NCI-H1105 treated with DMSO at 0.1 percent for 48 hours (cell line): ENCODE data around the gene C3.

Experiments
- DNase-seq: peaks from one replicate; lab custom pipeline; 2025; lab: John Stamatoyannopoulos, UW

Gene C3

DNA sequence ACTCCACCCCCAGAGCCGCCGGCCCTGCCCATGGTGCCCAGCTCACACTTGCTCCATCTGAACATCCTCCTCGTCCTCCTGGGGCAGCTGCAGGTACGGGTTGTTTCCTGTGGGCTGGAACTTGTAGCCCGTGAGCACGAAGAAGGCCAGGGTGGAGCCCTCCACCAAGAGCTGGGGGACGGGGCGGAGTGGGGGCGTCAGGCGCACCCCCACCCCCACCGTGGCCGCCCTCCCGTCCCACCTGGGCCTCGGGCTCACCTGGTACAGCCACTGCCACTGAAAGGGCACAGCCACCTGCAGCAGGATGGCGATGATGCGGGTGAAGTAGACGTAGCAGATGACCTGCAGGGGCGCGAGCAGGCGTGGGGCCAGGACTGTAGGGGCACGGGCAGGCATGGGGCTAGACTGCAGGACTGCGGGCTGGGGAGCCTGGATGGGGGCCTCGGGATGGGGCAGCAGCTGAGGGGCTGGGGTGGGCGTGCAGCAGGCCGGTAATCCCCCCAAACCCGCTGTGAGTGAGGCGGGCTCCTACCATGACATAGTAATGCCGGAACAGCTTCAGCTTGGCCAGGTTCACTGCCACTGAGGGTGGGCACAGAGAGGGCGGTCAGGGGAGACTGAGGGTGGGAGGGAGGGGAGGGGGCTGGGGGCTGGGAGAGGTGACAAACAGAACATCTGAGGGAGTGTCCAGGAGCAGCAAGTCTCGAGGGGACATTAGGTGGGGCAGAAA is 10.7 kb upstream of the C3 start:
- no peak for DNase-seq

DNA sequence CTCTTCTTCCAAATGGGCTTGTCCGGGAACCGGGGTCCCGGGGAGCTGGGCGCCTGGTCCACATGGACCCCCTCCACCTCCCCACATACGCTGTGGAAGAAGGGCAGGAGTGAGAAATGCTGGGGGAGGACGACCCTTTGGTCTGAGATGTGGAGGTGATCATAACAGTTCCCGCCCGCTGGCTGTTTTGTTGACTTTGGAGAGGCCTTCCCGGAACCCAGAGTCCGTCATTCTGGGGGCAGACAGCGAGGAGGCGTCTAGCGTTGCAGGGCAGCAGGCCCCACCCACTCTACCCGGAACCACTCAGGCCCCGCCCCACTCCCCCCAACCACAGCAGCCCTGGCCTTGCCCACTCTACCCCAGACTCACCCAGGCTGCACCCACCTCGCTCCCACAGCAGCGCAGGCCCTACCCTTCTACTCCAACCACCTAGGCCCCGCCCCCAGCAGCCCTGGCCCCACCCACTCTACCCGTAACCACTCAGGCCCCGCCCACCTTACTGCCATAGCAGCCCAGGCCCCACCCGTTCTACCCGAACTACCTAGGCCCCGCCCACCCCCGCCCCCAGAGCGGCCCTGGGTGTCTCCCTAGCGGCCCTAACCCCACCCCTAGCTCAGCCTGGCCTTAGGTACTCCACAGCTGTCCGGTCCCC is 9.8 kb upstream of the C3 start:
- no peak for DNase-seq

DNA sequence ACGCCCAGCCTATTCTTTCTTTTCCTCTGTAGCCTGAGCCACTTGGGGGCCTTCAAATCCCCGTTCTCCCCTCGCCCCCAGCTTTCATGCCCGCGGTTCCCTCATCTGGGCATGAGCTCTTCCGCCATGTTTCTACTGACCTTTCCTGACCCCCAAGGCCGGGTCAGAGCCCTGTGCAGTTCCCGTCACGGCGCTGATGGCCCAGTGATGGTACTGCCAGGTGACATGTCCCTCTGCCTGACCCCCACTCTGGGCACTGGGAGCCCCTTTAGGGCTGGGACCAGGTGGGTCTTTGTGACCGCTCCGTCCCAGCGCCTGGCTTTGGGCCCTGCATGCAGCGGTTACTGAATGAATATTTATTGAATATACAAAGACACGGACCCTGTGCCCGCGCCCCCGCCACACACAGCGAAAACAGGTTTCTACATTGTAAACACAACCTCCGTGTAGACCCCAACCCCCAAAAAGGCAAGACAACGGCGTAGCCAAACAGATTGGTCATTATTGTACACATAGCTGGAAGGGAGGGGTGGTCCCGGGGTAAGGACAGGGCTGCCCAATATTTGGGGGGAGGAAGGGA is 9.2 kb upstream of the C3 start:
- no peak for DNase-seq

DNA sequence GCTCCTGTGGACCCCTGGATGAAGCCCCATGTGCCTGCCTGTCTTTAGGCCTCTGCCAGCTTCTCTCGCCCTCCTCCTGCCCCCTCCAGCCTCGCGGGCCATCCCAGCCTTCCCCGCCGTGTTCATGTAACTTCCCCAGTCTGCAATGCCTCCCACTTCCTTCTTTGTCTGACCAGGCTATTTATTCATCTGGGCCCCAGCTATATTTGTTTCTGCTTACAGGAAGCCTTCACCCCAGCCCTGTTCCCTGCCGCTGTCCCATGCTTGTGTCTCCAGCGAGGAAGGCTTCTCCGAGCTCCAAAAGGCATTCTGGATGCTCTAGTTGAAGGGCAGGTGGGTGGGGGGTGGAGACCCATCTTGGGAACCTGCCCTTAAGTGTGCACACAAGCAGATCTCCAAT is 7.9 kb upstream of the C3 start:
- DNase-seq, result no peak

DNA sequence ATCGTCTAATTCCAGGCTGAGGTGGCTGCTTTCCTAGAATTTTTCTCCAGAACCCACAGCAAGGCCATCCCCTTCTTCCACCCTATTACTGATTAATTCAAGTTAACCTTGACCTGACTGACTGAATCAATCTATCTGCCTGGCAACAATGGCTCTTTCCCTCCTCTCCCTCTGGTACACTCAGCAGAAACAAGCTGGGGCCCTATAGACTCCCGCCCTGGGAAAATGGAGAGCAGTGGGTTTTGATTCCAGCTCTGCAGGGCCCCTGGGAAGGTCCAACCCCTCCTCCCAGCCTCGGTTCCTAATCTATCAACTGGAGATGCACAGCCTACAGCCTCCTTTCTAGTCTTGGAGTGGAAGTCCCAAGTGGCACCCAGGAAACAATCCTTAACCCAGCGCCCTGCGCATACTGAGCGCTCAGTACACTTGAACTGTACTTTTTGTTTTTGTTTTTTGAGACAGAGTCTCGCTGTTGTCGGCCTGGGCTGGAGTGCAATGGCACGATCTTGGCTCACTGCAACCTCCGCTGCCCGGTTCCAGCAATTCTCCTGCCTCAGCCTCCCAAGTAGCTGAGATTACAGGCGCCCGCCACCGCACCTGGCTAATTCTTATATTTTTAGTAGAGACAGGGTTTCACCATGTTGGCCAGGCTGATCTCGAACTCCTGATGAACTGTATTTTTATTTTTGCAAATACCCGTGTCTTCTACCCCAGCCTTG is 5.2 kb upstream of the C3 start:
- DNase-seq, result no peak

DNA sequence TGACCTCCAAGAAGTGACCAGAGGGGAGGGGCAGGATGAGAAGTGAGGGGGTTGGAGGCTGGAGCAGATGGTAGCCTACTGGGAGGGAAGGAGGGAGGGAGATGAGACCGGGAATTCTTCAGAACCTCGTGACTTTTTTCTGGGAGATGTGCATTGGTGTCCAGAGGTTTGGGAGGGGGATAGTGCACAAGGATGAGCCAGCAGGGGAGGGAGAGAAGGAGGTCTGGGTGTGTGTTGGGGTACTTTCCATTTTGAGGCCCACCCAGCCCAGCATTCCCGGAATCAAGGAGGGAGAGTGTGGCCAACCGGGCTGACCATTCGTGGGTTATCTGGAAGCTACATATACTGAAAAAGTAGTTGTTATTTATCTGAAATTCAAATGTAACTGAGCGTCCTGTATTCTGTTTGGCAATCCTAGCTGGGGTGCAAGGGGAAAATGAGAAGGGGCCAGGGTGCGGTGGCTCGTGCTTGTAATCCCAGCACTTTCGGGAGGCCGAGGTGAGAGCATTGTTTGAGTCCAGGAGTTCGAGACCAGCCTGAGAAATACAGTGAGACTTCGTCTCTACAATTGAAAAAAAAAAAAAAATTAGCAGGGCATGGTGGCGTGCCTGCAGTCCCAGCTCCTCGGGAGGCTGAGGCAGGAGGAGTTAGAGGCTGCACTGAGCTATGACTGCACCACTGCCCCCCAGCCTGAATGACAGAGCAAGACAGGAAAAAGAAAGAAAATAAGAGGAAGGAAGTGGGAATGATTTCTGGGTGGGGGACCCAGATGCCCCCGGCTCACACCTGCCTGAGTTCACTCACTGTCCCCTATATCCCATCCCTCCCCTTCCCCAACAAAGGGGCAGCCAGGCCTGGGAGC is 4.4 kb upstream of the C3 start:
- DNase-seq, result no peak

DNA sequence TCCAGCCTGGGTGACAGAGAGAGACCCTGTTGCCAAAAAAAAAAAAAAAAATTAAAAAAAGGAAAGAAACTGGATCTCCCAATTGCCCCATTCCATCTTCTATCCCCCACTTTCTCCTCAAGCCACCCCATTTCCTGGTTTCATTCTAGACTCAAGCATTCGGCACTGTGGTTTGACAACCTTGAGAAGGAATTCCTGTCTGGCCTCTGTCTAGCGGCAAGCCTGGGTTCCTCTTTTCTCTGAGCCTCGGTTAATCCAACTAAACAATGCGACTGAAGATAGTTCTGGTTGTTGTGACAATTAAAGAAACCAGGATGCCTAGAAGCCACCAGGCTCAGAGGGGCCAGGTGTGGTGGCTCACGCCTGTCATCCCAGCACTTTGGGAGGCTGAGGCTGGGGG is 3.3 kb upstream of the C3 start:
- DNase-seq, result no peak

DNA sequence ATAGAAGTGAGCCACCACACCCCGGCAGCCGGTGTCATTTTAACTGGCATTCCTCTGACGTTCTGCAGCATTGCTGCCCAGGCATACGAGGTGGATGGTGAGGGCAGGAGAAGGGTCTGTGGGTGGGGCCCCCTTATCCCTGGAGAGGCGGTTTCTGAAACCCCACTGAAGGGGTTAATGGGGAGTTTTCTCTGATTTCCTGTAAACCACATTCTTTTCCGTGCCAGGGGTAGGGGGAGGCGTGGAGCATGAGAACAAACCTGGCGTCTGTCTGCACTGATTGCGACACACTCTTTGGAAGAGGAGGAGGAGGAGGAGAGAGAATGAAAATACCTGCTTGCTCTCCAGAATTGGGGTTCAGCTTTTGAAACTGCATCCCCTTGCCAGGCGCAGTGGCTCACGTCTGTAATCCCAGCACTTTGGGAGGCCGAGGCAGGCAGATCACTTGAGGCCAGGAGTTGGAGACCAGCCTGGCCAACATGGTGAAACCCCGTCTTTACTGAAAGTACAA is 2.7 kb upstream of the C3 start:
- no peak for DNase-seq

DNA sequence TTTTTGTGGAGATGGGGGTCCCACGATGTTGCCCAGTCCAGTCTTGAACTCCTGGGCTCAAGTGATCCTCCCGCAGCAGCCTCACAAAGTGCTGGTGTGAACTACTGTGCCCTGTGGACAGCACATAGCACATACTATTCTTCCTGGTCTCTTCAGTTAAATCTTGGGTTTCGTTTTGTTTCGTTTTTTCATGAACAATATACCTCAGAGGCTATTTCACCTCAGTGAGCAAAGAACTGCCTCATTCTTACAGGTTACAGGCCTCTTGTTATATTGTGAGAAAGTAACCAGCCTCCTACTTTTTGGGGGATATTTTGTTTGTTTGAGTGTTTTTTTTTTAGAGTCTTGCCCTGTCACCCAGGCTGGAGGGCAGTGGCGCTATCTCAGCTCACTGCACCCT is 1.3 kb upstream of the C3 start:
- DNase-seq, result no peak

DNA sequence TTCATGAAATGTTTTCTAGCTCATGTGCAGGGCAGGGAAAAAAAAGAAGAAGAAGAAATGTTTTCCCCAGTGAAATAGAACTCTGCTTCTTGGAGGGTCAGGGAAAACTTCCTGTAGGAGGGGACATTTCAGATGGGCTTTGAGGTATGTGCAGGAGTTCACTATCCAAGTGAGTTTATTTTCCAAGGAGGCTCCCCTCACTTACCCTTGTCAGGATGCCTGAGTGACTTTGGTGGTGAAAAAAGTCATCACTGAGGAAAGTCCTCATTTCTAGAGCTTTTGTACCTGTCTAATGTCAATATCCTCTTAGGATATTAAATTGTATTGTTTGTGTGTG is 656 bp upstream of the C3 start:
- DNase-seq, result no peak

DNA sequence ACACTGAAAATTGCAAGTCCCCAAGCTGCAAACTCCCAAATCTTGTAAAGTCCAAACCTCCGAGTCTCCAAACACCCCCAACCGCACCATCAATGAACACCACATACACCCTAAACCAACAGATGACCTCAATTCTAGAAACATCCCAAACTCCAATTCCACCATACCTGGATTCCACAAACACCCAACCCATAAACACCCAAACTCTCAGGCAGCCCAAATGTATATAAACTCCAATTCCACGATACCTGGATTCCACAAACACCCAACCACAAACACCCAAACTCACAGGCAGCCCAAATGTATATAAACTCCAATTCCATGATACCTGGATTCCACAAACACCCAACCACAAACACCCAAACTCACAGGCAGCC is 470 bp downstream of the C3 start:
- no peak for DNase-seq

DNA sequence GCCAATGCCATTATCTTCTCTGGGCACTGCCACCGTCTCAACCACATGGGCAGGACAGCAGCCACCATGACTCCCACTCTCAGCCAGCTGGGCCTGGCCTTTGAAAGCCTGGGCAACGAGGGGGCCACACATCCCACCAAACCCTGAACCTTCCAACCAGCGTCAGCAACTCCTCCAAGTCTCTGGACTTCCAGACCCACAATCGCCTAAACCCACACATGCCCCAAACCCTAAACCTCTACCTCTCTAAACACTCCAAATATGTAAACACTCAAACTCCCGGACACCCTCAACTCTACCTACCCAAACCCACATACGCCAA is 949 bp downstream of the C3 start:
- no peak for DNase-seq

DNA sequence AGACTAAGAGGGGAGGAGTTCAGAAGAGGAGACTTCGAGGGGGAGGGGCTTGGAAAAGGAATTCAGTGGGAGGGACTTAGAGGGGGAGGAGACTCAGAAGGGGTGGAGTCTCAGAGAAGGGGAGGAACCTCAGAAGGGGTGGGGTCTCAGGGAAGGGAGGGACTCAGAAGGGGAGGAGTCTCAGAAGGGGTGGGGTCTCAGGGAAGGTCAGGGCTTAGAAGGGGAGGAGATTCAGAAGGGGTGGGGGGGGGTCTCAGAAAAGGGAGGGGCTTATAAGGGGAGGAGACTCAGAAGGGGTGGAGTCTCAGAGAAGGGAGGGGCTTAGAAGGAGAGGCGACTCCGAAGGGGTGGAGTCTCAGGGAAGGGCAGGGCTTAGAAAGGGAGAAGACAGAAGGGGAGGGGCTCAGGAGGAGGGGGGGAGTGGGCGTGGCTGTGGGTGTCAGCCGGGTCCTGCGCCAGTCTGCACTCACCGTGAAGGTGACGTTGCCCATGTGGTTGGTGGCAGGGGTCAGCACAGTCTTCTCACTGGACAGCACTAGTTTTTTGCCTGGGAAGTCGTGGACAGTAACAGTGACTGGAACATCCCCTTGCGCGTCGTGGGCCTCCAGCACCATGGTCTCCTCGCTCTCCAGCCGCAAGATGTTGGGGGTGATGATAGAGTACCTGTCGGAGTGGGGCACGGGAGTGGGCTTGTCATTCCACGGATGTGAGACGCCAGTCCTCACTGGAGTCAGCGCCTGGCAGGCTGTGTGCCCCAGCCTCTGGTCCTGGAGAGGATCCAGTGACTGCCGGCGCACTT is 1.5 kb downstream of the C3 start:
- no peak for DNase-seq

DNA sequence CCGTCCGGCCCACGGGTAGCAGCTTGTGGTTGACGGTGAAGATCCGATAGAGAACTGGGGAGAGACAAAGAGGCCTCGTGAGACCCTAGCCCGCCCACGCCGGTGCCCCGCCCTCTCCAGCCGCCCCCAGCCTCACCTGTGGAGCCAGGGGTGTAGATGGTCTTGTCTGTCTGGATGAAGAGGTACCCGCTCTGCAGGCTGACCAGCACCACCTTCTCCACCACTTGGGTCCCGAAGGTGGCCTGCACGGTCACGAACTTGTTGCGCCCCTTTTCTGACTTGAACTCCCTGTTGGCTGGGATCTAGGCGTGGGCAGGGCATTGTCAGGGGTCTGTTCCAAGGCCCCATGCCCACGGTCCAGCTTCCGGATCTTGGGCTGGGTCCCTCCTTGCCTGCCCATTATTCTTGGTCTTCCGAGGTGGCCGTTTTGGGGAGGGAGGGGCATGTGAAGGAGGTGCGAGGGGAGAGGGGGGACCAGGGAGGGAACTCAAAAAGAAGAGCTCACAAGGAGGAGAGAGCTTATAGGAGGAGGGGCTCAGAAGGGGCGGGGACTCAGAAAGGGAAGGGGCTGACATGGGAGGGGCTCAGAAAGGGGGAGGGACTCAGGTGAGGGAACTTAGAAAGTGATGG is 2.2 kb downstream of the C3 start:
- DNase-seq, result no peak

DNA sequence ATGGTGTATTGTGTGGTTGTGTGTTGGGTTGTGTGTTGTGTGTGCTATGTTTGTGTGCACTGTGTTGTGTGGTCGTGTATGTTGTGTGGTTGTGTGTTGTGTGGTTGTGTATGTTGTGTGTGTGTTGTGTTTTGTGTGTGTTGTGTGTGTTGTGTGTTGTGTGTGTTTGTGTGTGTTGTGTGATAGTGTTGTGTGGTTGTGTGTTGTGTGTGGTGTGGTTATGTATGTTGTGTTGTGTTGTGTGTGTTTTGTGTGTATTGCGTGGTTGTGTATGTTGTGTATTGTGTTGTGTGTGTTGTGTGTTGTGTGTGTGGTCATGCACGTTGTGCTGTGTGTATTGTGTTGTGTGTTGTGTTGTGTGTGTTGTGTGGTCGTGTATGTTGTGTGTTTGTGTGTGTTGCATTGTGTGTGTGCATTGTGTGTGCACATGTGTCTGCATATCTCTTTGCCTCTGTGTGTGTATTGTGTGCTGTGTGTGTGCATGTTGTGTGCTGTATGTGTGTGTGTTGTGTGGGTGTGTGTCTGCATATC is 2.9 kb downstream of the C3 start:
- no peak for DNase-seq

DNA sequence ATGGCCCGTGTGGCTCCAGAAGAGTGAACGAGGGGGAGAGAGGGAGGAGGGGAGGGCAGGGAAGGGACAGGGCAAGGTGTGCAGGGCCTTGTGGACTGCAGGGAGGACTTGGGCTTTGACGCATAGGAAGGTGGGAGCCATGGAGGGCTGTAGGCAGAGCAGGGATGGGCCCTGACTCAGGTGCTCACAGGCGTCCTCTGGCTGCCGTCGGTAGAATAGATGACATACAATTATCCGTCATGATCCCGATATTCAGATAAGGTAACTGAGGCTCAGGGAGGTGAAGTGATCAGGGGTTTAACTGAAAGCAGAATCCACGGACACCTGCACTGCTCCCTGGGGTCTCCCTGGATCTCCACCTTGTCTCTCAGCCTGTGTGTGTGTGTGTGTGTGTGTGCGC is 3.4 kb downstream of the C3 start:
- no peak for DNase-seq

DNA sequence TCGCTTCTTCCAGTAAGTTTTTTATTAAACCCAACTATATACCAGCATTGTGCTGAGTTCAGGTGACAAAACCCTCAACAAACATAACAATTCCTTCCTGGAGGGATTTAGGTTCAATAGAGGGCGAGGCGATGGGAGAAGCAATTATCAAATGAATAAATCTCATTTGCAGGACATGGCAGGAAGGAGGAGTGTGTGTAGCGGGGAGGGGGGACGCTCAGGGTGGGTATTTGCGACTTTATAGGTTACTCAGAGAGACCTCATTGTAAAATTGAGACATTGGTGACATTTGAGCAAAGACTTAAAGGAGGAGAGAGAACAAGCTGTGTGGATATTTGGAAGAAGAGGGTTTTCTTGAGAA is 3.9 kb downstream of the C3 start:
- DNase-seq, result no peak

DNA sequence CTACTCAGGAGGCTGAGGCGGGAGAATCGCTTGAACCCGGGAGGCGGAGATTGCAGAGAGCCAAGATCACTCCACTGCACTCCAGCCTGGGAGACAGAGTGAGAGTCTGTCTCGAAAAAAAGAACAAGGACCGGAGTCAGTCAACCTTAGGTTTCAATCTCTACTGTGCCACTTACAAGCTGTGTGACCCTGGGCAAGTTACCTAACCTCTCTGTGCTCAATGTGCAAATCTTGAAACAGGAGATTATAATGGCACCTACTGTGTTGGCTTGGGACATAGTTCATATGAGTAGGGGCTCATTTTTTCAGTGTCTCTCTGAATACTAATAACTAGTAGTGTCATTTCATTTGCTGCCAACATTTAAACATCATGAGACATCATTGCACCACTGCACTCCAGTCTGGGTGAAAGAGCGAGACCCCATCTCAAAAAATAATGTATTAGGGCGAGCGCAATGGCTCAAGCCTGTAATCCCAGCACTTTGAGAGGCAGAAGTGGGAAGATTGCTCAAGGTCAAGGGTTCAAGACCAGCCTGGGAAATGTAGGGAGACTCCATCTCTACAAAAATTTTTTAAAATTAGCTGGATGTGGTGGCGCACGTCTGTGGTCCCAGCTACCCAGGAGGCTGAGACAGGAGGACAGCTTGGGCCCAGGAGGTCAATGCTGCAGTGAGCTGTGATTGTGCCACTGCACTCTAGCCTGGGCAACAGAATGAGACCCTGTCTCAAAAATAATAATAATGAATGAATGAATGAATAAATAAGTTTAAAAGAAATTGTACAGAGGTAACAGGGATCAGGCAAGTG is 5.5 kb downstream of the C3 start:
- no peak for DNase-seq

DNA sequence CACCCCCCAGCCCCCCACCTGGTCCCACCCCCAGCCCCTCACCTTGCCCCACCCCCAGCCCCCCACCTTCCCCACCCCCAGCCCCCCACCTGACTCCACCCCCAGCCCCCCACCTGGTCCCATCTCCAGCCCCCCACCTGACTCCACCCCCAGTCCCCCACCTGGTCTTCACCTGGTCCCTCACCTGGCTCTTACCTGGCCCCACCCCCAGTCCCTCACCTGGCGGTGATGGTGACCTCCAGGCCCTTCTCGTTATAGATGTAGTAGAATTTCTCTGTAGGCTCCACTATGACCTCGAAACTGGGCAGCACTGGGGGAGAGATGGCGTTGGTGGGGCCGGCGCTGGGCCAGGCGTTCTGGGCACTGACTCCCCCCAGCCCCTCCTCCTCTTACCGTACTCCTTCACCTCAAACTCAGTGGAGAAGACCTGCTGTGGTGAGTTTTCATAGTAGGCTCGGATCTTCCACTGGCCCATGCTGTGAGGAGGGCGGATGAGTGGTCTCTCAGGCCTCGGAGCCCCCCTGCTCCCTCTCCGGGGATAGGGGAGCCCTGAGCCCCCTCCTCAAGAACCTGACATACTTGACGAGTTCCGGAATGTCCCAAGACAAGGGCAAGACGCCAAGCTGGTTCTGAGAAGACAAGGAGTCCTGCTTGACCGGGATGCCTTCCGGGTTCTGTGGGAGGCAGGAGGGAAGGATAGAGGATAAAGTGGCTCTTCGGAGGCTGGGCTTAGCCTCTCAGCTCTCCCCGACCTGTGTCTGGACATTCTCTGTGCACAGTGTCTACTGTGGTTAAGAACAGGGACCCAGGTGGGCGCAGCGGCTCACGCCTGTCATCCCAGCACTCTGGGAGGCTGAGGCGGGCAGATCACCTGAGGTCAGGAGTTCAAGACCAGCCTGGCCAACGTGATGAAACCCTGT is 6.4 kb downstream of the C3 start:
- DNase-seq, result no peak
